K562 (cell line): ENCODE results near the gene CTSW. TPM values are rescaled to one million over a fixed set of nuclear protein-coding genes. Genes with fewer than 3 reads are reported as not detected.

ENCODE experiments used
- BMI1 ChIP-seq: fragments of 150-350 bp; IDR thresholded peaks from 2 replicates; pipeline ENCODE4 v1.6.1; 2014; ENCODE audit warnings: low read length
- CC2D1A ChIP-seq: fragments of 450-650 bp; IDR thresholded peaks from 2 replicates; pipeline ENCODE4 v1.6.1; 2017; ENCODE audit warnings: mild to moderate bottlenecking
- CHD4 ChIP-seq: fragments of 200-600 bp; sonication (generic); IDR thresholded peaks from 3 replicates; pipeline ENCODE4 v1.6.1; 2012; ENCODE audit warnings: low read depth, mild to moderate bottlenecking, mixed read lengths, low read length, inconsistent platforms; ENCODE audit not compliant: insufficient read depth, insufficient replicate concordance, poor library complexity, severe bottlenecking
- CSDE1 ChIP-seq, 2 experiments: fragments of 450-650 bp; IDR thresholded peaks; 2 replicates each; pipeline ENCODE4 v1.6.1; 2016; ENCODE audit warnings: mild to moderate bottlenecking in 1 of 2
- FOXA1 ChIP-seq: fragments of 450-650 bp; IDR thresholded peaks from 2 replicates; pipeline ENCODE4 v1.6.1; 2016; ENCODE audit warnings: mild to moderate bottlenecking, borderline replicate concordance
- NFYB ChIP-seq: IDR thresholded peaks from 2 replicates; pipeline ENCODE4 v1.6.1; 2011; ENCODE audit warnings: mild to moderate bottlenecking, moderate library complexity; ENCODE audit not compliant: insufficient read length; ENCODE audit errors: extremely low read depth
- POLR3G ChIP-seq: IDR thresholded peaks from 2 replicates; pipeline ENCODE4 v1.6.1; 2011; ENCODE audit not compliant: insufficient read length, insufficient replicate concordance; ENCODE audit errors: extremely low read depth
- PREB ChIP-seq: sonication (generic); formaldehyde crosslinking; IDR thresholded peaks from 2 replicates; pipeline ENCODE4 v1.8.1; 2023; ENCODE audit warnings: mild to moderate bottlenecking, missing genetic modification reagents
- SP2 ChIP-seq: IDR thresholded peaks from 2 replicates; pipeline ENCODE4 v1.6.1; 2011; ENCODE audit warnings: mild to moderate bottlenecking, low read depth, low read length, moderate library complexity; ENCODE audit not compliant: poor library complexity, severe bottlenecking; ENCODE audit errors: extremely low read depth
- STAT5B ChIP-seq: fragments of 250-450 bp; sonication (Bioruptor Pico); IDR thresholded peaks from 2 replicates; pipeline ENCODE4 v1.8.0; 2021; ENCODE audit warnings: mild to moderate bottlenecking, inconsistent platforms
- ZFP1 ChIP-seq: fragments of 450-650 bp; formaldehyde crosslinking; IDR thresholded peaks from 2 replicates; pipeline ENCODE4 v1.4.0; 2020; ENCODE audit warnings: mild to moderate bottlenecking, mixed read lengths
- polyA plus RNA-seq, 8 experiments: library from polyadenylated mRNA; depleted of rRNA in 4 of 8; stranded (reverse) in 5 of 8; unstranded in 3 of 8; fragments of >200 nt; fragmentation: Nextera tagmentation in 2 of 8; fragmentation: Illumina TruSeq in 1 of 8; extraction: Ambion mirVana in 2 of 8; extraction: Trizol in 1 of 8; gene quantifications; 2 replicates each; pipeline versions ENCODE4 v1.2.1 to v1.2.3, GENCODE V29; 2011 to 2014; ENCODE audit warnings: inconsistent platforms in 1 of 8, missing spikeins in 1 of 8
- total RNA-seq, 7 experiments: library from RNA; depleted of rRNA in 6 of 7; stranded (reverse); fragments of >200 nt in 6 of 7; fragmentation: Illumina TruSeq in 2 of 7; extraction: Trizol in 2 of 7; gene quantifications; 2 replicates each; pipeline versions ENCODE4 v1.2.1 to v1.2.3, GENCODE V29; 2011 to 2021; ENCODE audit warnings: low replicate concordance in 1 of 7
- TF ChIP-seq, protein P1 (sequence below): sonication (generic); formaldehyde crosslinking; IDR thresholded peaks from 2 replicates; pipeline ENCODE4 v1.8.0; 2023; ENCODE audit warnings: mild to moderate bottlenecking, missing genetic modification reagents
- TF ChIP-seq, protein P2 (sequence below): sonication (generic); formaldehyde crosslinking; IDR thresholded peaks from 2 replicates; pipeline ENCODE4 v1.8.1; 2023; ENCODE audit warnings: mild to moderate bottlenecking, missing genetic modification reagents
- TF ChIP-seq, protein P3 (sequence below): fragments of 200-800 bp; sonication (Bioruptor generic); IDR thresholded peaks from 2 replicates; pipeline ENCODE4 v1.6.1; 2016; ENCODE audit warnings: missing genetic modification characterization, missing compliant biosample characterization

CTSW gene
- total and polyA plus RNA-seq, 9 of the 15 experiments (the other 6 are each of a cell fraction or from before 2014, with no cell fraction given), result 0.04 TPM; not detected in 8

GRCh38 chr11:65860278-65861164 lies 19.1 kb upstream of the CTSW start, which contains the start of gene MUS81 (continued):
- TF ChIP-seq BMI1, result no peak
- no peak for TF ChIP-seq ZFP1 (CRISPR knock-in tag)
- TF ChIP-seq SP2, result peak; percentile 79
- TF ChIP-seq, protein P1, sequence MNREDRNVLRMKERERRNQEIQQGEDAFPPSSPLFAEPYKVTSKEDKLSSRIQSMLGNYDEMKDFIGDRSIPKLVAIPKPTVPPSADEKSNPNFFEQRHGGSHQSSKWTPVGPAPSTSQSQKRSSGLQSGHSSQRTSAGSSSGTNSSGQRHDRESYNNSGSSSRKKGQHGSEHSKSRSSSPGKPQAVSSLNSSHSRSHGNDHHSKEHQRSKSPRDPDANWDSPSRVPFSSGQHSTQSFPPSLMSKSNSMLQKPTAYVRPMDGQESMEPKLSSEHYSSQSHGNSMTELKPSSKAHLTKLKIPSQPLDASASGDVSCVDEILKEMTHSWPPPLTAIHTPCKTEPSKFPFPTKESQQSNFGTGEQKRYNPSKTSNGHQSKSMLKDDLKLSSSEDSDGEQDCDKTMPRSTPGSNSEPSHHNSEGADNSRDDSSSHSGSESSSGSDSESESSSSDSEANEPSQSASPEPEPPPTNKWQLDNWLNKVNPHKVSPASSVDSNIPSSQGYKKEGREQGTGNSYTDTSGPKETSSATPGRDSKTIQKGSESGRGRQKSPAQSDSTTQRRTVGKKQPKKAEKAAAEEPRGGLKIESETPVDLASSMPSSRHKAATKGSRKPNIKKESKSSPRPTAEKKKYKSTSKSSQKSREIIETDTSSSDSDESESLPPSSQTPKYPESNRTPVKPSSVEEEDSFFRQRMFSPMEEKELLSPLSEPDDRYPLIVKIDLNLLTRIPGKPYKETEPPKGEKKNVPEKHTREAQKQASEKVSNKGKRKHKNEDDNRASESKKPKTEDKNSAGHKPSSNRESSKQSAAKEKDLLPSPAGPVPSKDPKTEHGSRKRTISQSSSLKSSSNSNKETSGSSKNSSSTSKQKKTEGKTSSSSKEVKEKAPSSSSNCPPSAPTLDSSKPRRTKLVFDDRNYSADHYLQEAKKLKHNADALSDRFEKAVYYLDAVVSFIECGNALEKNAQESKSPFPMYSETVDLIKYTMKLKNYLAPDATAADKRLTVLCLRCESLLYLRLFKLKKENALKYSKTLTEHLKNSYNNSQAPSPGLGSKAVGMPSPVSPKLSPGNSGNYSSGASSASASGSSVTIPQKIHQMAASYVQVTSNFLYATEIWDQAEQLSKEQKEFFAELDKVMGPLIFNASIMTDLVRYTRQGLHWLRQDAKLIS (CRISPR knock-in tag), result peak; percentile 6; the same call in 1 of the 2 replicates
- TF ChIP-seq, protein P2, sequence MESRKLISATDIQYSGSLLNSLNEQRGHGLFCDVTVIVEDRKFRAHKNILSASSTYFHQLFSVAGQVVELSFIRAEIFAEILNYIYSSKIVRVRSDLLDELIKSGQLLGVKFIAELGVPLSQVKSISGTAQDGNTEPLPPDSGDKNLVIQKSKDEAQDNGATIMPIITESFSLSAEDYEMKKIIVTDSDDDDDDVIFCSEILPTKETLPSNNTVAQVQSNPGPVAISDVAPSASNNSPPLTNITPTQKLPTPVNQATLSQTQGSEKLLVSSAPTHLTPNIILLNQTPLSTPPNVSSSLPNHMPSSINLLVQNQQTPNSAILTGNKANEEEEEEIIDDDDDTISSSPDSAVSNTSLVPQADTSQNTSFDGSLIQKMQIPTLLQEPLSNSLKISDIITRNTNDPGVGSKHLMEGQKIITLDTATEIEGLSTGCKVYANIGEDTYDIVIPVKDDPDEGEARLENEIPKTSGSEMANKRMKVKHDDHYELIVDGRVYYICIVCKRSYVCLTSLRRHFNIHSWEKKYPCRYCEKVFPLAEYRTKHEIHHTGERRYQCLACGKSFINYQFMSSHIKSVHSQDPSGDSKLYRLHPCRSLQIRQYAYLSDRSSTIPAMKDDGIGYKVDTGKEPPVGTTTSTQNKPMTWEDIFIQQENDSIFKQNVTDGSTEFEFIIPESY (CRISPR knock-in tag), result no peak
- peak; percentile 37; the same call in 1 of the 2 replicates for TF ChIP-seq CC2D1A
- TF ChIP-seq NFYB, result peak; percentile 61
- TF ChIP-seq CHD4, result no peak
- no peak for TF ChIP-seq STAT5B (CRISPR knock-in tag)
- TF ChIP-seq FOXA1, result no peak
- TF ChIP-seq POLR3G, result no peak
- no peak for TF ChIP-seq PREB (CRISPR knock-in tag)
- no peak for TF ChIP-seq CSDE1 (IDR thresholded peaks at IDR 0.05)
- TF ChIP-seq, protein P3, sequence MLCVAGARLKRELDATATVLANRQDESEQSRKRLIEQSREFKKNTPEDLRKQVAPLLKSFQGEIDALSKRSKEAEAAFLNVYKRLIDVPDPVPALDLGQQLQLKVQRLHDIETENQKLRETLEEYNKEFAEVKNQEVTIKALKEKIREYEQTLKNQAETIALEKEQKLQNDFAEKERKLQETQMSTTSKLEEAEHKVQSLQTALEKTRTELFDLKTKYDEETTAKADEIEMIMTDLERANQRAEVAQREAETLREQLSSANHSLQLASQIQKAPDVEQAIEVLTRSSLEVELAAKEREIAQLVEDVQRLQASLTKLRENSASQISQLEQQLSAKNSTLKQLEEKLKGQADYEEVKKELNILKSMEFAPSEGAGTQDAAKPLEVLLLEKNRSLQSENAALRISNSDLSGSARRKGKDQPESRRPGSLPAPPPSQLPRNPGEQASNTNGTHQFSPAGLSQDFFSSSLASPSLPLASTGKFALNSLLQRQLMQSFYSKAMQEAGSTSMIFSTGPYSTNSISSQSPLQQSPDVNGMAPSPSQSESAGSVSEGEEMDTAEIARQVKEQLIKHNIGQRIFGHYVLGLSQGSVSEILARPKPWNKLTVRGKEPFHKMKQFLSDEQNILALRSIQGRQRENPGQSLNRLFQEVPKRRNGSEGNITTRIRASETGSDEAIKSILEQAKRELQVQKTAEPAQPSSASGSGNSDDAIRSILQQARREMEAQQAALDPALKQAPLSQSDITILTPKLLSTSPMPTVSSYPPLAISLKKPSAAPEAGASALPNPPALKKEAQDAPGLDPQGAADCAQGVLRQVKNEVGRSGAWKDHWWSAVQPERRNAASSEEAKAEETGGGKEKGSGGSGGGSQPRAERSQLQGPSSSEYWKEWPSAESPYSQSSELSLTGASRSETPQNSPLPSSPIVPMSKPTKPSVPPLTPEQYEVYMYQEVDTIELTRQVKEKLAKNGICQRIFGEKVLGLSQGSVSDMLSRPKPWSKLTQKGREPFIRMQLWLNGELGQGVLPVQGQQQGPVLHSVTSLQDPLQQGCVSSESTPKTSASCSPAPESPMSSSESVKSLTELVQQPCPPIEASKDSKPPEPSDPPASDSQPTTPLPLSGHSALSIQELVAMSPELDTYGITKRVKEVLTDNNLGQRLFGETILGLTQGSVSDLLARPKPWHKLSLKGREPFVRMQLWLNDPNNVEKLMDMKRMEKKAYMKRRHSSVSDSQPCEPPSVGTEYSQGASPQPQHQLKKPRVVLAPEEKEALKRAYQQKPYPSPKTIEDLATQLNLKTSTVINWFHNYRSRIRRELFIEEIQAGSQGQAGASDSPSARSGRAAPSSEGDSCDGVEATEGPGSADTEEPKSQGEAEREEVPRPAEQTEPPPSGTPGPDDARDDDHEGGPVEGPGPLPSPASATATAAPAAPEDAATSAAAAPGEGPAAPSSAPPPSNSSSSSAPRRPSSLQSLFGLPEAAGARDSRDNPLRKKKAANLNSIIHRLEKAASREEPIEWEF, result no peak
